ENCODE measurements around the gene TRMT2A.

Gene TRMT2A

DNA sequence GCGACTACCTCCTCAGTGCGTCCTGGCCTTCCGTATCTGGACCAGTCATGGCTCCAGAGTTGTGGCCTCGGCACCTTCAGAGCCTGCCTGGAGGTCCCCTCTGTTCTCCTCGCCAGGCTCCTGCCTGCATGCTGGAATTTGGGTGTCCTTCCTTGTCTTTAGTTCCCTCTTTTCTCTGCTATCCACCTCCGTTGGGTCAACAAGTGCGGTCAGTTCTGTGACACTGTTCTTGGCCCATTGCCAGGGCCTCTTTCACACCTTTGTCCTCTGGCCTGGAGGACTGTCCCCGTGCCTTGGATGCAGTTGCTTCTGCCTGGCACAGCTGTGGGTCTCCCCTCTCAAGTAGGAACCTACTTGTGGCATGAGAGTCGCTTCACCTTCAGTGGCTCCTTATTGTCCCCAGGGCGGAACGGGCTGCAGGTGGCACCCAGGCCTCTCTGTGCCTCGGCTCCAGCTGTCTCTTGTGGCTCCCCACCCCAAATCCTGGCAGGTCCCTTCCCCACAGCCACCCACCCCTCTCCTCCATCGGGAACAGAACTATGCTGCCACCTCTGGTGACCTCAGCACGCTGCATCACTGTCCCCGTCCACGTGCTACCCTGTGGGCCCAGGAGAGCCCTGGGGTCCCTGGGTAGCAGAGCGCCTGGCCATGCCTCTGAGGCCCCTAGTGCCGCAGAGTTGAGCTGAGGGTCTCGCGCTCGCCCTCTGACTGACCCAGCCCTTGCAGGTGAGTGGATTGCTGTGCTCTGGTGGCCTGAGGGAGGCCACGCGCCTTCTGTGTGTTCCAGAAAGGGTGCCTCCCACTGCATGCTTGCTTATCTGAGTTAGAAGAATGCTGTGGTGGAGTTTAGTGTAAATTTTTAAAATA, 32.2 kb downstream of the TRMT2A start:
- Histone ChIP-seq H3K27me3 (replicated peaks; ENCODE audit: insufficient read depth, low read length) (no peaks in the 10 kb centered on the region), H3K9ac (ENCODE audit: low read length) (no peak overlapping the region), H3K27ac (ENCODE audit: low read length) (no peak overlapping the region), H3K4me3 (ENCODE audit: low read length) (no peak overlapping the region), H4K20me1 (ENCODE audit: insufficient read depth, low read length) (peaks cover 12% of the 10 kb centered on the region), H3K9me3 (replicated peaks; ENCODE audit: insufficient read depth, low read length) (no peaks in the 10 kb centered on the region), H3K79me2 (ENCODE audit: low read length) (peaks cover 82% of the 10 kb centered on the region), H3K4me1 (ENCODE audit: low read length) (peaks cover 6% of the 10 kb centered on the region; the same call in 1 of the 2 replicates), H3K9me2 (replicated peaks; ENCODE audit: insufficient read depth, low read length) (no peaks in the 10 kb centered on the region), H3K4me2 (ENCODE audit: low read depth, low read length) (no peak overlapping the region), H3K36me3 (replicated peaks; ENCODE audit: insufficient read depth, low read length) (peaks cover 5% of the 10 kb centered on the region; the same call in 1 of the 2 replicates), H3F3A (ENCODE audit: insufficient read depth, low read length) (no peaks in the 10 kb centered on the region), H2AFZ (ENCODE audit: low read length) (no peak overlapping the region)
- DNase-seq, result no peak
- no peak for TF ChIP-seq EZH2 (optimal IDR thresholded peaks at IDR 0.05; ENCODE audit: low read depth, low read length)
- TF ChIP-seq, protein P1, sequence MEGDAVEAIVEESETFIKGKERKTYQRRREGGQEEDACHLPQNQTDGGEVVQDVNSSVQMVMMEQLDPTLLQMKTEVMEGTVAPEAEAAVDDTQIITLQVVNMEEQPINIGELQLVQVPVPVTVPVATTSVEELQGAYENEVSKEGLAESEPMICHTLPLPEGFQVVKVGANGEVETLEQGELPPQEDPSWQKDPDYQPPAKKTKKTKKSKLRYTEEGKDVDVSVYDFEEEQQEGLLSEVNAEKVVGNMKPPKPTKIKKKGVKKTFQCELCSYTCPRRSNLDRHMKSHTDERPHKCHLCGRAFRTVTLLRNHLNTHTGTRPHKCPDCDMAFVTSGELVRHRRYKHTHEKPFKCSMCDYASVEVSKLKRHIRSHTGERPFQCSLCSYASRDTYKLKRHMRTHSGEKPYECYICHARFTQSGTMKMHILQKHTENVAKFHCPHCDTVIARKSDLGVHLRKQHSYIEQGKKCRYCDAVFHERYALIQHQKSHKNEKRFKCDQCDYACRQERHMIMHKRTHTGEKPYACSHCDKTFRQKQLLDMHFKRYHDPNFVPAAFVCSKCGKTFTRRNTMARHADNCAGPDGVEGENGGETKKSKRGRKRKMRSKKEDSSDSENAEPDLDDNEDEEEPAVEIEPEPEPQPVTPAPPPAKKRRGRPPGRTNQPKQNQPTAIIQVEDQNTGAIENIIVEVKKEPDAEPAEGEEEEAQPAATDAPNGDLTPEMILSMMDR (IDR thresholded peaks at IDR 0.05; ENCODE audit: low read length), result peak; percentile 34

DNA sequence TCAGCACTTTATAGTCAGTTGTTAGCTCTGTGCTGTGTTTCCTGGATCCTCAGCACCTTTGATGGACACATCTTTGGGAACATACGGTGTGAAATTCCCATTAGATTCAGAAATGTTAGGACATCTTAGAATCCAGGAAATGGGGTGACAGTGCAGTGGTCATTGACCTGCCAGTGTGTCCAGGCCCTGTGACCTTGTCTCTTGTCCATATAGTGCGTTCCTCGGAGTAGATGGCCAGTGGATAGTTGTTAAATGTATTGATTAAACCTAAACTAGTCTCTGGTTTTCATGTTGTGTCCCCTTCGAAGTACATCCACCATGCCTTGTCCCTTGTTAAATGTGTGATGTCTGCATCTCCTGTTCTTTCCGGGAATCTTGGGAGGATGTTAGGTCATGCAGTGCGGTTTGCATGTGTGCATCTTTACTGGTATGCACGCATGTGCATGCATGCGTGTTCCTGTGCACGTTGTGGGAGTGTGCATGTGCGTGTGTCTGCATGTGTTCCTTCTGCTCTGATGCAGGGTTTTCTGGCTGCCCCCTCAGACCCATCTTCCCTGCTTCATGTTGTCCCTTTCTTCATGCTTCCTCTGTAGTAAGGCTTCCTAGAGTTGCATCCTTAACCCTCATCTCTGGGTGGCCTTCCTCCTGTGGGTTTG, 33.0 kb downstream of the TRMT2A start:
- no peak overlapping the region for H3K9ac ChIP-seq (ENCODE audit: low read length)
- H3K36me3 ChIP-seq (replicated peaks; ENCODE audit: insufficient read depth, low read length), result peaks cover 5% of the 10 kb centered on the region; the same call in 1 of the 2 replicates
- H2AFZ ChIP-seq (ENCODE audit: low read length), result no peak overlapping the region
- H3F3A ChIP-seq (ENCODE audit: insufficient read depth, low read length), result no peaks in the 10 kb centered on the region
- H3K9me2 ChIP-seq (replicated peaks; ENCODE audit: insufficient read depth, low read length), result no peaks in the 10 kb centered on the region
- TF ChIP-seq EZH2phosphoT487 (IDR thresholded peaks at IDR 0.05; ENCODE audit: low read length), result no peak
- H3K4me2 ChIP-seq (ENCODE audit: low read depth, low read length), result no peak overlapping the region
- H3K4me1 ChIP-seq (ENCODE audit: low read length), result peaks cover 6% of the 10 kb centered on the region; the same call in 1 of the 2 replicates
- H3K79me2 ChIP-seq (ENCODE audit: low read length), result peaks cover 82% of the 10 kb centered on the region
- no peaks in the 10 kb centered on the region for H3K27me3 ChIP-seq (replicated peaks; ENCODE audit: insufficient read depth, low read length)
- H4K20me1 ChIP-seq (ENCODE audit: insufficient read depth, low read length), result peaks cover 12% of the 10 kb centered on the region
- no peak for DNase-seq
- H3K4me3 ChIP-seq (ENCODE audit: low read length), result no peak overlapping the region
- no peaks in the 10 kb centered on the region for H3K9me3 ChIP-seq (replicated peaks; ENCODE audit: insufficient read depth, low read length)
- H3K27ac ChIP-seq (ENCODE audit: low read length), result no peak overlapping the region

DNA sequence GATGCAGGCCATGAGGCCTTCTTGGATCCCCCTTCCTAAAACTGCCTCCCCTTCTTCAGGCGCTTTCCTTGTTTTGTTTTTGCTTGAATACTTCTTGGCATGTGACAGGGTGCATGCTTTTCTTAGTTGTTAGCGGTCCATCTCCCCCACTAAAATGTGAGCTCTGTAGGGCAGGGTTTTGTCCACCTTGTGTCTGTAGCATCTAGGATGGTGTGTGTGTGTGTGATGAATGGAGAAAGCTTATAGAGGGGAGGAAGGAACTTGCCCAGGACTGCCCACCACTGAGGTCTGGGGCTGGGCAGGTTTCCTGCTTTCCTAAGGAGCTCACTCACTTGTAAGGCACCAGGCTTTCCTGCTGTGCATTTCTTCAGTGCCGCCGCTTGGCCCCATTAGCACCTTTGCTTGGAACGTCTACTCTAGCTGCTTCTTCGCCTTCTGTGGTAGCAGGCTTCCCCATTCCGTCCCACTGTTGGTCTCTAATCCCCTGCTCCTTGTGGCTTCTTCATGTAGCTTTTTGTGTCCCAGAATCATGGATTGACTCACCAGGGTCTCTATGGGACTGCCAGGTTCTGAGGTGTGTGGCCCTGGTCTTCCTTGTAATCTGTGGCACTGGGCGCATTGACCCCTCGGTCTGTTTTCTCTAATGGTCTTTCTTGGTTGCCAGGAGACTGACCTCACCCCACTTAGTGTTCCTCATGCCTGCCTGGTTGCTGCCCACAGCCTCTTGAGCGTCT, 33.7 kb downstream of the TRMT2A start:
- H3K4me2 ChIP-seq (ENCODE audit: low read depth, low read length), result no peak overlapping the region

More for the DNA sequence above, 33.7 kb downstream of the TRMT2A start:
- no peak for TF ChIP-seq EZH2phosphoT487 (IDR thresholded peaks at IDR 0.05; ENCODE audit: low read length)
- no peak for TF ChIP-seq EZH2 (optimal IDR thresholded peaks at IDR 0.05; ENCODE audit: low read depth, low read length)
- TF ChIP-seq, protein P1 (IDR thresholded peaks at IDR 0.05; ENCODE audit: low read length), result no peak
- H3K9me2 ChIP-seq (replicated peaks; ENCODE audit: insufficient read depth, low read length), result no peaks in the 10 kb centered on the region
- DNase-seq, result no peak
- H3K4me3 ChIP-seq (ENCODE audit: low read length), result no peak overlapping the region
- no peaks in the 10 kb centered on the region for H3F3A ChIP-seq (ENCODE audit: insufficient read depth, low read length)
- no peak overlapping the region for H2AFZ ChIP-seq (ENCODE audit: low read length)
- no peak overlapping the region for H3K27ac ChIP-seq (ENCODE audit: low read length)
- H4K20me1 ChIP-seq (ENCODE audit: insufficient read depth, low read length), result peaks cover 12% of the 10 kb centered on the region
- H3K36me3 ChIP-seq (replicated peaks; ENCODE audit: insufficient read depth, low read length), result peaks cover 5% of the 10 kb centered on the region; the same call in 1 of the 2 replicates
- H3K27me3 ChIP-seq (replicated peaks; ENCODE audit: insufficient read depth, low read length), result no peaks in the 10 kb centered on the region
- peaks cover 6% of the 10 kb centered on the region; the same call in 1 of the 2 replicates for H3K4me1 ChIP-seq (ENCODE audit: low read length)
- H3K9ac ChIP-seq (ENCODE audit: low read length), result no peak overlapping the region
- peaks cover 80% of the 10 kb centered on the region for H3K79me2 ChIP-seq (ENCODE audit: low read length)
- no peaks in the 10 kb centered on the region for H3K9me3 ChIP-seq (replicated peaks; ENCODE audit: insufficient read depth, low read length)
